Measurements from ENCODE around the gene HES4. TPM values are rescaled to one million over a fixed set of nuclear protein-coding genes. Genes with fewer than 3 reads are reported as not detected.
"Not testable (repeated sequence)": the region's sequence is repeated elsewhere in the genome, so short reads cannot be mapped to it uniquely, and the experiment has no call there.

Gene HES4
- total RNA-seq, 1 donor from 2014 or later, result 7.3 TPM

- Histone ChIP-seq H3K4me1 (ENCODE audit: control insufficient read depth in 3 of 3, insufficient read depth in 3 of 3, low read length in 3 of 3) (peaks cover 28 to 62% (median 39%) of the 10 kb centered on the region in 3 donors), H3K9ac (ENCODE audit: low read depth in 1 of 3, low read length in 3 of 3) (peak overlapping the region; percentile 97 to 100 (median 97)), H3K4me3 (ENCODE audit: low read length in 3 of 3) (peak overlapping the region; percentile 81 to 96 (median 83)), H3K27ac (ENCODE audit: low read depth, low read length) (peak overlapping the region; percentile 99), H3K9me3 (ENCODE audit: control insufficient read depth in 3 of 3, low read length in 3 of 3) (no peaks in the 10 kb centered on the region), H3K36me3 (ENCODE audit: control insufficient read depth in 3 of 3, insufficient read depth in 3 of 3, low read length in 3 of 3) (peaks cover 5 to 29% (median 6%) of the 10 kb centered on the region in 3 donors), H3K27me3 (ENCODE audit: control insufficient read depth in 3 of 3, insufficient read depth in 3 of 3, low read length in 3 of 3) (peaks cover 0 to 12% (median 6%) of the 10 kb centered on the region in 3 donors)
Measured at GRCh38 chr1:980602-981395, 19.1 kb downstream of the HES4 start.

- Histone ChIP-seq H3K9me3 (ENCODE audit: control insufficient read depth in 3 of 3, low read length in 3 of 3) (no peaks in the 10 kb centered on the region), H3K27me3 (ENCODE audit: control insufficient read depth in 3 of 3, insufficient read depth in 3 of 3, low read length in 3 of 3) (peaks cover 0 to 16% (median 9%) of the 10 kb centered on the region in 3 donors), H3K4me1 (ENCODE audit: control insufficient read depth in 3 of 3, insufficient read depth in 3 of 3, low read length in 3 of 3) (peaks cover 28 to 64% (median 41%) of the 10 kb centered on the region in 3 donors), H3K9ac (ENCODE audit: low read depth in 1 of 3, low read length in 3 of 3) (peak overlapping the region; percentile 74 to 100 (median 79)), H3K27ac (ENCODE audit: low read depth, low read length) (peak overlapping the region; percentile 99), H3K36me3 (ENCODE audit: control insufficient read depth in 3 of 3, insufficient read depth in 3 of 3, low read length in 3 of 3) (peaks cover 5 to 29% (median 6%) of the 10 kb centered on the region in 3 donors), H3K4me3 (ENCODE audit: low read length in 3 of 3) (peak overlapping the region; percentile 70 to 96 (median 78))
Measured at GRCh38 chr1:980137-980571, 19.7 kb downstream of the HES4 start.

- Histone ChIP-seq H3K9me3 (ENCODE audit: control insufficient read depth in 3 of 3, low read length in 3 of 3) (no peaks in the 10 kb centered on the region), H3K36me3 (ENCODE audit: control insufficient read depth in 3 of 3, insufficient read depth in 3 of 3, low read length in 3 of 3) (peaks cover 5 to 29% (median 6%) of the 10 kb centered on the region in 3 donors), H3K27ac (ENCODE audit: low read depth, low read length) (peak overlapping the region; percentile 99), H3K27me3 (ENCODE audit: control insufficient read depth in 3 of 3, insufficient read depth in 3 of 3, low read length in 3 of 3) (peaks cover 0 to 16% (median 11%) of the 10 kb centered on the region in 3 donors), H3K4me3 (ENCODE audit: low read length in 3 of 3) (peak overlapping the region; percentile 70 to 96 (median 78)), H3K9ac (ENCODE audit: low read depth in 1 of 3, low read length in 3 of 3) (peak overlapping the region; percentile 74 to 100 (median 79)), H3K4me1 (ENCODE audit: control insufficient read depth in 3 of 3, insufficient read depth in 3 of 3, low read length in 3 of 3) (peaks cover 28 to 64% (median 41%) of the 10 kb centered on the region in 3 donors)
Measured at GRCh38 chr1:979744-980072, 20.2 kb downstream of the HES4 start.

GRCh38 chr1:978835-979743 is 20.8 kb downstream of the HES4 start:
- Histone ChIP-seq H3K27me3 (ENCODE audit: control insufficient read depth in 3 of 3, insufficient read depth in 3 of 3, low read length in 3 of 3) (peaks cover 0 to 16% (median 13%) of the 10 kb centered on the region in 3 donors), H3K9me3 (ENCODE audit: control insufficient read depth in 3 of 3, low read length in 3 of 3) (no peaks in the 10 kb centered on the region), H3K36me3 (ENCODE audit: control insufficient read depth in 3 of 3, insufficient read depth in 3 of 3, low read length in 3 of 3) (peaks cover 5 to 29% (median 6%) of the 10 kb centered on the region in 3 donors), H3K27ac (ENCODE audit: low read depth, low read length) (peak overlapping the region; percentile 99), H3K4me1 (ENCODE audit: control insufficient read depth in 3 of 3, insufficient read depth in 3 of 3, low read length in 3 of 3) (peaks cover 28 to 64% (median 41%) of the 10 kb centered on the region in 3 donors), H3K4me3 (ENCODE audit: low read length in 3 of 3) (peak overlapping the region; percentile 70 to 96 (median 78)), H3K9ac (ENCODE audit: low read depth in 1 of 3, low read length in 3 of 3) (peak overlapping the region; percentile 74 to 100 (median 79))

GRCh38 chr1:978069-978834 is 21.6 kb downstream of the HES4 start:
- Histone ChIP-seq H3K27me3 (ENCODE audit: control insufficient read depth in 3 of 3, insufficient read depth in 3 of 3, low read length in 3 of 3) (peaks cover 0 to 20% (median 14%) of the 10 kb centered on the region in 3 donors), H3K27ac (ENCODE audit: low read depth, low read length) (peak overlapping the region; percentile 99), H3K9me3 (ENCODE audit: control insufficient read depth in 3 of 3, low read length in 3 of 3) (no peaks in the 10 kb centered on the region), H3K36me3 (ENCODE audit: control insufficient read depth in 3 of 3, insufficient read depth in 3 of 3, low read length in 3 of 3) (peaks cover 5 to 29% (median 6%) of the 10 kb centered on the region in 3 donors), H3K9ac (ENCODE audit: low read depth in 1 of 3, low read length in 3 of 3) (peak overlapping the region; percentile 72 to 100 (median 79)), H3K4me1 (ENCODE audit: control insufficient read depth in 3 of 3, insufficient read depth in 3 of 3, low read length in 3 of 3) (peaks cover 28 to 63% (median 36%) of the 10 kb centered on the region in 3 donors), H3K4me3 (ENCODE audit: low read length in 3 of 3) (peak overlapping the region; percentile 48 to 96 (median 78))

GRCh38 chr1:976791-977190 is 23.1 kb downstream of the HES4 start:
- not testable (repeated sequence) for H3K27ac ChIP-seq (ENCODE audit: low read depth, low read length); H3K9ac ChIP-seq (ENCODE audit: low read depth in 1 of 3, low read length in 3 of 3); H3K4me3 ChIP-seq (ENCODE audit: low read length in 3 of 3); H3K9me3 ChIP-seq (ENCODE audit: control insufficient read depth in 3 of 3, low read length in 3 of 3)
- H3K27me3 ChIP-seq (ENCODE audit: control insufficient read depth in 3 of 3, insufficient read depth in 3 of 3, low read length in 3 of 3), result peaks cover 7 to 26% (median 16%) of the 10 kb centered on the region in 3 donors
- peaks cover 21 to 61% (median 37%) of the 10 kb centered on the region in 3 donors for H3K4me1 ChIP-seq (ENCODE audit: control insufficient read depth in 3 of 3, insufficient read depth in 3 of 3, low read length in 3 of 3)
- H3K36me3 ChIP-seq (ENCODE audit: control insufficient read depth in 3 of 3, insufficient read depth in 3 of 3, low read length in 3 of 3), result peaks cover 5 to 29% (median 6%) of the 10 kb centered on the region in 3 donors

- peak overlapping the region in 1 of 3 donors; percentile 56 for H3K4me3 ChIP-seq (ENCODE audit: low read length in 3 of 3)
- H3K4me1 ChIP-seq (ENCODE audit: control insufficient read depth in 3 of 3, insufficient read depth in 3 of 3, low read length in 3 of 3), result peaks cover 17 to 59% (median 36%) of the 10 kb centered on the region in 3 donors
- no peaks in the 10 kb centered on the region for H3K9me3 ChIP-seq (ENCODE audit: control insufficient read depth in 3 of 3, low read length in 3 of 3)
- H3K9ac ChIP-seq (ENCODE audit: low read depth in 1 of 3, low read length in 3 of 3), result peak overlapping the region in 1 of 3 donors; percentile 76
- peaks cover 9 to 31% (median 20%) of the 10 kb centered on the region in 3 donors for H3K27me3 ChIP-seq (ENCODE audit: control insufficient read depth in 3 of 3, insufficient read depth in 3 of 3, low read length in 3 of 3)
- H3K27ac ChIP-seq (ENCODE audit: low read depth, low read length), result peak overlapping the region; percentile 66
- peaks cover 5 to 23% (median 6%) of the 10 kb centered on the region in 3 donors for H3K36me3 ChIP-seq (ENCODE audit: control insufficient read depth in 3 of 3, insufficient read depth in 3 of 3, low read length in 3 of 3)
Measured at GRCh38 chr1:975896-976683, 23.8 kb downstream of the HES4 start.

- no peak overlapping the region for H3K27ac ChIP-seq (ENCODE audit: low read depth, low read length)
- peaks cover 5 to 23% (median 6%) of the 10 kb centered on the region in 3 donors for H3K36me3 ChIP-seq (ENCODE audit: control insufficient read depth in 3 of 3, insufficient read depth in 3 of 3, low read length in 3 of 3)
- H3K4me1 ChIP-seq (ENCODE audit: control insufficient read depth in 3 of 3, insufficient read depth in 3 of 3, low read length in 3 of 3), result peaks cover 16 to 57% (median 31%) of the 10 kb centered on the region in 3 donors
- H3K27me3 ChIP-seq (ENCODE audit: control insufficient read depth in 3 of 3, insufficient read depth in 3 of 3, low read length in 3 of 3), result peaks cover 13 to 38% (median 26%) of the 10 kb centered on the region in 3 donors
- H3K4me3 ChIP-seq (ENCODE audit: low read length in 3 of 3), result no peak overlapping the region
- H3K9me3 ChIP-seq (ENCODE audit: control insufficient read depth in 3 of 3, low read length in 3 of 3), result no peaks in the 10 kb centered on the region
- no peak overlapping the region for H3K9ac ChIP-seq (ENCODE audit: low read depth in 1 of 3, low read length in 3 of 3)
Measured at GRCh38 chr1:975365-975764, 24.5 kb downstream of the HES4 start.

Measured in skeletal muscle tissue (tissue), 4 donors.